ENCODE measurements around the gene KCTD10.

The KCTD10 gene

GRCh38 chr12:109458771-109459208 is 18.3 kb downstream of the KCTD10 start:
- Histone ChIP-seq H3K4me3 (ENCODE audit: low read depth, low read length) (no peak overlapping the region), H3K27ac (peak overlapping the region; percentile 94), H3K36me3 (replicated peaks) (peaks cover 53% of the 10 kb centered on the region), H3K27me3 (replicated peaks) (no peaks in the 10 kb centered on the region)
- peak; percentile 40 for DNase-seq
- in situ Hi-C loops (cut with HindIII; ENCODE audit: low pct_ligation_motif_present, low sequenced_read_pairs) = no loop called here
- no peak for TF ChIP-seq CTCF (IDR thresholded peaks at IDR 0.05; ENCODE audit: low read depth, low read length, missing control alignments)

GRCh38 chr12:109458086-109458485 is 19.0 kb downstream of the KCTD10 start:
- Histone ChIP-seq H3K4me3 (ENCODE audit: low read depth, low read length) (no peak overlapping the region), H3K27ac (peak overlapping the region; percentile 94), H3K36me3 (replicated peaks) (peaks cover 60% of the 10 kb centered on the region), H3K27me3 (replicated peaks) (no peaks in the 10 kb centered on the region)
- TF ChIP-seq CTCF (IDR thresholded peaks at IDR 0.05; ENCODE audit: low read depth, low read length, missing control alignments) = no peak
- in situ Hi-C loops (cut with HindIII; ENCODE audit: low pct_ligation_motif_present, low sequenced_read_pairs) = no loop called here
- peak; percentile 71 for DNase-seq

- DNase-seq = no peak
- Histone ChIP-seq H3K27me3 (replicated peaks) (no peaks in the 10 kb centered on the region), H3K27ac (no peak overlapping the region), H3K4me3 (ENCODE audit: low read depth, low read length) (no peak overlapping the region), H3K36me3 (replicated peaks) (peaks cover 80% of the 10 kb centered on the region)
- in situ Hi-C loops (cut with HindIII; ENCODE audit: low pct_ligation_motif_present, low sequenced_read_pairs) = no loop called here
- TF ChIP-seq CTCF (IDR thresholded peaks at IDR 0.05; ENCODE audit: low read depth, low read length, missing control alignments) = no peak
Measured at GRCh38 chr12:109455706-109456105, 21.4 kb downstream of the KCTD10 start.

- Histone ChIP-seq H3K4me3 (ENCODE audit: low read depth, low read length) (no peak overlapping the region), H3K36me3 (replicated peaks) (peaks cover 86% of the 10 kb centered on the region), H3K27me3 (replicated peaks) (no peaks in the 10 kb centered on the region), H3K27ac (no peak overlapping the region)
- no peak for DNase-seq
- in situ Hi-C loops (cut with HindIII; ENCODE audit: low pct_ligation_motif_present, low sequenced_read_pairs) = no loop called here
- no peak for TF ChIP-seq CTCF (IDR thresholded peaks at IDR 0.05; ENCODE audit: low read depth, low read length, missing control alignments)
Measured at GRCh38 chr12:109452489-109452888, 24.6 kb downstream of the KCTD10 start.

- Histone ChIP-seq H3K27ac (no peak overlapping the region), H3K36me3 (replicated peaks) (peaks cover 86% of the 10 kb centered on the region), H3K27me3 (replicated peaks) (no peaks in the 10 kb centered on the region), H3K4me3 (ENCODE audit: low read depth, low read length) (no peak overlapping the region)
- TF ChIP-seq CTCF (IDR thresholded peaks at IDR 0.05; ENCODE audit: low read depth, low read length, missing control alignments) = no peak
- in situ Hi-C loops (cut with HindIII; ENCODE audit: low pct_ligation_motif_present, low sequenced_read_pairs) = no loop called here
- no peak for DNase-seq
Measured at GRCh38 chr12:109451400-109451799, 25.7 kb downstream of the KCTD10 start.

GRCh38 chr12:109450980-109451379 is 26.1 kb downstream of the KCTD10 start:
- Histone ChIP-seq H3K36me3 (replicated peaks) (peaks cover 86% of the 10 kb centered on the region), H3K27ac (no peak overlapping the region)

More at GRCh38 chr12:109450980-109451379, 26.1 kb downstream of the KCTD10 start:
- H3K27me3 ChIP-seq (replicated peaks) = no peaks in the 10 kb centered on the region
- in situ Hi-C loops (cut with HindIII; ENCODE audit: low pct_ligation_motif_present, low sequenced_read_pairs) = no loop called here
- no peak overlapping the region for H3K4me3 ChIP-seq (ENCODE audit: low read depth, low read length)
- TF ChIP-seq CTCF (IDR thresholded peaks at IDR 0.05; ENCODE audit: low read depth, low read length, missing control alignments) = no peak
- no peak for DNase-seq

Measured in brain microvascular endothelial cell (primary cell).